ENCODE measurements around the gene MAST4.

The MAST4 gene

DNA sequence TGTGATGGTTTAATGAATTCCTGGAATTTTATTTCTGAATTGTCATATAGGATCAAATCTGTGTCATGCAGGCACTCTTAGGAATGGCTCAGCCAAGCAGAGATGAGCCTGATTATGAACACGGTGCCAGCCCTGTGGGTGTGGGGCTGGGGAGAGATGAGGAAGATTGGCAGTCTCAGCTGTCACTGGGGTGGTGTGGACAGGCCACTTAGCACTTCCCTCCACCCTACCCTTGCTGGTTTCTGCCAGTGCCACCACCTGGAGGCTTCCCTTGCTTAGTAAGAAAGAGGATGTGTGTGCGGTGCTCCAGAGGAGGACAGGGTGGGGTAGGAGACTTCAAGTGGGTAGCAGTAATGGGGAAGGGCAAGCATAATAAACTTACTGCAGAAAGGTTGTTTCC, 373.8 kb downstream of the MAST4 start:
- no peak for DNase-seq

DNA sequence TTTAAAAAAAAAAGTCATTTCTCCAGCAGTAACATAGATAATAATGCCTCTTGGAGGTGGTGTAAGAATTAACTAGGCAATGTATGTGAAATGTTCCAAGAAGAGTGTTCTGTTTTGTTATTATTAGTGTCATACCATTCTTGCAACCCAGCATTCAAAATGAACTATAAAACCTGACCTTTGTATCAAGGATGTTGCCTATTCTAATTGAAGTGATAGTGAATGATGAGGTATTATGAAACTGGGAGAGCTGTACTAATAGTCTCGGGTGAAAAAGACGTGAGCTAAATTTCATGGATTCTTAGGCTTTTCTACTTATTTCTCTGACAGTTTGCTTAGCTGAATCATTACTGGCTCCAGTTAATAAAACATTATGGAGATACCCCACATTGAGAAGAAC, 375.8 kb downstream of the MAST4 start:
- DNase-seq, result no peak

DNA sequence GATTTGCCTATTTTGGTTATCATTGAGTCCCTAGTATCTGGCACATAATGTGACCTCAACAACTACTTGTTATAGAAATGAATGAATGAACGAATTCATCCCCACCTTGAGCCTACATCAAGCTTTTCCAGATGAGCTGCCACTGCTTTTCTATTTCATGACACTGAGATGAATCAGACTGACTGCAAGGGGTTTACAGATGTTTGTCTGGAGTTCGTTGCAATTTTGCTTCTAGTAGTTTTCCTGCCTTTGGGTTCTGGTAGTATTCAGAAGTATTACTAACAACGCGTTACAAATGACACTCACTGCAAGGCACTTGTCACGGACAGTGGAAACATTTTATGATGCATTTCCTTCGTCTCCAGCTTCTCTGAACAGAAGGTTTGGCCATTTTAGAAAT, 378.1 kb downstream of the MAST4 start:
- DNase-seq, result no peak

DNA sequence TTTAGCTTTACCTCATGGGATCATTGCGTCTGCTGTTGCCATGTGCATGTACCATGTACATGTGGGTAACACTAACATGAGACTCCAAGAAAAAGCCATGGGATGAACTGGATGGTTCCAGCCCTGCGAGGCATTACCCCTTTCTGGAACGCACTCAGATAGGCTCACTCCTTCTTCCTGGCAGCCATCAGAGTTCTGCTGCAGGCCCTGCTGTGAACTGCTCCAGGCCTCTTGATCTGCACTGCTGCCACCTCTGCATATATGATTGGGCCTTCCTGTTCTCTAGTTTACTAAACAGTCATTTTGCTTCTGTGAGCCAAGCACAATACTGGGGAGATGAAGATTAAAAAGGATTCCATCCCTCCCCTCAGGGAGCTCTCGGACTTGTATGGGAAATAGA, 379.9 kb downstream of the MAST4 start:
- DNase-seq, result no peak

DNA sequence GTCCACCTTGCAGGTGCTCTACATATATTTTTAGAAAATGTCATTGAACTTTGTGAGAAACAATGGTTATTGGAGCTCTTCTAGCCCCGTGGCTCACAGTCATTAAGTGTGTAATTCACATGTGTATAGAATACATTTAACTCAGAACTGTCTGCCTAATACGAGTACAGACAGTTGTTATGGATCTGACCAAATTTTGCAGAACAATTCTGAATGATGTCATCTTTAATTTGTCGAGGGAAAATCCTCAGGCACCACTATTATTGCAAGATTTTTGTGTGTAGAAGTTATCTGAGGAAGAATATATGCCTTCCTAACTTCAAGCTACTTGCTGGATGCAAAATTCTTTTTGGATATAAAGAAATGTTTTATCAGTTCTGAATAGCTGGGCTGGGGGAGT, 383.5 kb downstream of the MAST4 start:
- no peak for DNase-seq

DNA sequence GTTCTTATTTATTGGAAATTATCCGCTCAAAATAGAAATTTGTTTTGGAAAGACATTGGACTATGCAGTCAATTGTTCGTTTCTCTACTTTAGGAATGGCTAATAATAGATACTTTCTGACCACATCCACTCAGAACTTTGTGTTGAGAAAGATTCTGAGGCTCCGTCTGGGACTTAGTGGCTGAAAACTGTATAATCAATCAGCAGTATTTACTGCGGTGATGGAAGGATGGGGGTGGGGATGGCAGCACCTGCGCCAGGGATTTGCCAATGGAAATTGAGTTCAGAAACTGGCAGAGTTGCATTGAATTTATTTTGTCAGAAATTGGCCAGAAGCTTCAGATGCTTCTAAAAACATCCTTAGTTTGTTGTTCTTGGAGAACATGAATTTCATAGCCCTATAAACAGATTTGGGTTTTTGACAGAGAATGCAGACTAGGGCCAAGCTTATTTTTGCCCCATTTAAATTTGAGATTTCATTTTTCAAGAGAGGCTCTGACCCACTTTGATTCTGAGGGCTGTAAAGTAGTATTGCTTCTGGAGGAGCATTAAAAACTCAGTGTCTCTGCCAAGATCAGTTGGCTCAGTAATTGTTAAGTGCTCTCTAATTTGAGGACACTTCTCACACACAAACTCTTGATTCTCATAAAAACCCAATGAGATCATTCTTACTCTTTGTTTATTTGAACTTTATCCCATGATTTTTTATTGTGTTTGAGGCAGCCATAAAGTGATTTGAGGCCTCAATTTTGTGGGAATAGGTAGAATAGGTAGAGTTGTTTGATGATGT, 385.3 kb downstream of the MAST4 start:
- no peak for DNase-seq

DNA sequence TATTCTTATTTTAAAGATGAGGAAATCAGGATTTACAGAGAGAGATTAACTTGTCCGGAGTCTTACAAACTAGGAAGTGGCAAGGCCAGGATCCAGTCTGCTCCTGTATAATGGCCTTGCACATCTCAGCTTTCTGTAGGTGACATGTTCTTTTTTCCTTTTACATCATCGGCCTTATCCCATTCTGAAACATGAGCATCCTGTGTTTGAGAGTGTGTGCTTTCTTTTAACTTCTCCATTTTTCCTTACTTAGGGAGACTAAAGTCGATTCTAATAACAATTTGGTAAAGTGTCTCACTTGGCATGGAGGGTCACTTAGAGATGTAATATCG, 385.8 kb downstream of the MAST4 start:
- DNase-seq, result no peak

DNA sequence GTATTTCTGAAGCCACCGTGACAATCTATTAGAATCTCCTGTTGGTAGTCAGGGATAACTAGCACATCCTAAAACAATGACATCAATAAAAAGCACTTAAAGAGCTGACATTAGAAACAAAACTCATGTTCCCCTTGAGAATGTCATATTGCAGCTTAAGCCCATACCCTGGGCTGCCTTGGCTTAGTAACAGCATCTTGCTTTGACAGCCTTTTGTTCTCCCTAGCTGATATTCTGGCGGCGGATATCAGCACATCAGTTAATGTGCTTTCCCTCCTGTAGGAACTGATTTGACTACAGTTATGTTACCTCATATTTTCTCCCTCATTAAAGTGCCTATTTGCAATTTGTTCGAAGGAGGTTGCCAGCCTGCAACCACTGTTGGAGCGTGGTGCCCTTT, 386.3 kb downstream of the MAST4 start:
- no peak for DNase-seq

DNA sequence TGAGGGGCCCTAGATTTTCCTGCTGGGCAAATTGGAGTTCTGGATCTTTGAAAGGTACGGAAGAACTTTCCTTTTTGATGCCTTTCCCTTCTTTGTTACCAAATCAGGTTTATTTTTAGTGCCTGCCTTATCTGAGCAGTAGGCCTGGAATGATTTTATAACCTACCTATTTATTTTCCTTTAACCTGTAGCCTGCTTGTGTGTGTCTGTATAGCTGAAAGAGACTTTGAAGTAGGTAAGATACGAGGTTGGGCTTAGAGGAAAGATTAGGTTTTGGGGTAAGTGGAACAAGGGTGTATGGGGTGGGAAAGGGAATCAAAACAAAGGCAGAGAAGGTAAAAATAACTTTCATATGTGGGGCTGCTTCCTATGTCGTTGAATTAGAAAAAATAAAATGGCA, 389.2 kb downstream of the MAST4 start:
- DNase-seq, result no peak

DNA sequence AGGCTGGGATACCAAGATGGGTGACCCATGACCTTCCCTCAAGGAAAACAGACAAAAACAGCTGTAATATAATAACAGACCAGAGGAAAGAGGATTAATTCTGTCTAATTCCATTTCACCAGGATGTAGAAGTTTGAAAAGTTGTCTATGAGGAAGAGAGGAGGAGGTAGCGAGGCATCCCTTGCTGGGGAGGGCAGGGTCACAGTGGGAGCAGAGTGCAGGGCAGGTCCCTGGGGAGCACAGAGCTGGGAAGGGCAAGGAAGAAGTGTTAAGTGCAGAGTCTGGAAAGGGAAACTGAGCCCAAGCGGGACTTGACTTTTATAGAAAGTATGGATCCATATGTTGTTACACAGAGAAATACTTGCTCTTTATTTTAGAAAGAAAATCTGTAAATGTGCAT, 389.8 kb downstream of the MAST4 start:
- no peak for DNase-seq

DNA sequence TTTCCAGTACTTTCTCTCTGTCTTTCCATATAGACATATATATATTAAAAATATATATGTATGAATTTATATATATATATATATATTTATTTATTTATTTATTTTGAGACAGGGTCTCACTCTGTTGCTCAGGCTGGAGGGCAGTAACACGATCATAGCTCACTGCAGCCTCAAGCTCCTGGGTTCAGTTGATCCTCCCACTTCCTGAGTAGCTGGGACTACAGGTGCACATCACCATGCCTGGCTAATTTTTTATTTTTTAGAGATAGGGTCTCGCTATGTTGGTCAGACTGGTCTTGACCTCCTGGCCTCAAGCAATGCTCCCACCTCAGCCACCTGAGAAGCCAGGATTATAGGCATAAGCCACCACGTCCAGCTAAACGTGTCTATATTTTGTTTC, 390.3 kb downstream of the MAST4 start:
- no peak for DNase-seq

DNA sequence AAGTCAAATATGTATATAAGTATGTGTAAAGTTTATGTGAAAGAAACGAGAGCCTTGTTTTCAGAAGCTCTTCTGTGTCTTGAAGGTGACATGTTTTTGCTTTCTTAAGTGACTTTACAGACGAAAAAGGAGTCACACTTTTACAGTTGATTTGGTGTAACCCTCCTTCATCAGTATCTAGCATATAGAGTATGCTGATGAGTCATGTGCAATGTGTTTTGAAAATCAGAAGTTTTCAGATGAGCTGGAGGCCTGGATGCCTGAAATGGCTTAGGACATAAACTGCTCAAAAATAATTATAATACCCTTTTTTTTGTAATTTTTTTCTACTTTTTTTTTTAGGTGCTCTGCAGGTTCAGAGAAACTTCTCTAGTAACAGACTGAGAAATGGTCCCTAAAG, 390.9 kb downstream of the MAST4 start:
- DNase-seq, result no peak

DNA sequence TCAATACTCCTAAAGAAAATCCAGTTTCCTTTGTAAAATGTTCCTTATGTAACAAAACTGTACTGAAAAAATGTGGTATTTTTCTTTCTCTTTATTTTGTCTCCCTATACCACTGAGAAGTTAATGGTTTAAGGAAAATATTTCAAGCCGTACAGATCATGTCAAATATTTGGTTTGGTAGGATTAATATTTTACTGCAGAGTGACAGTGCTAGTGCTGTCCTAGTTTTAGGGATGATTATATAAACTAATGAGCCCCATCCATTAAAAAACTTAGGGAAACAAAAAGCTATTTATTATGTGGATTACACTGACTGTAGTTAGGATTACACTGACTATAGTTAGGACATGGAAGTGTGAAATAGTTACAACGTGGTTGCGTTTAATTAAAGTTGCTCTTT, 391.3 kb downstream of the MAST4 start:
- DNase-seq, result no peak

DNA sequence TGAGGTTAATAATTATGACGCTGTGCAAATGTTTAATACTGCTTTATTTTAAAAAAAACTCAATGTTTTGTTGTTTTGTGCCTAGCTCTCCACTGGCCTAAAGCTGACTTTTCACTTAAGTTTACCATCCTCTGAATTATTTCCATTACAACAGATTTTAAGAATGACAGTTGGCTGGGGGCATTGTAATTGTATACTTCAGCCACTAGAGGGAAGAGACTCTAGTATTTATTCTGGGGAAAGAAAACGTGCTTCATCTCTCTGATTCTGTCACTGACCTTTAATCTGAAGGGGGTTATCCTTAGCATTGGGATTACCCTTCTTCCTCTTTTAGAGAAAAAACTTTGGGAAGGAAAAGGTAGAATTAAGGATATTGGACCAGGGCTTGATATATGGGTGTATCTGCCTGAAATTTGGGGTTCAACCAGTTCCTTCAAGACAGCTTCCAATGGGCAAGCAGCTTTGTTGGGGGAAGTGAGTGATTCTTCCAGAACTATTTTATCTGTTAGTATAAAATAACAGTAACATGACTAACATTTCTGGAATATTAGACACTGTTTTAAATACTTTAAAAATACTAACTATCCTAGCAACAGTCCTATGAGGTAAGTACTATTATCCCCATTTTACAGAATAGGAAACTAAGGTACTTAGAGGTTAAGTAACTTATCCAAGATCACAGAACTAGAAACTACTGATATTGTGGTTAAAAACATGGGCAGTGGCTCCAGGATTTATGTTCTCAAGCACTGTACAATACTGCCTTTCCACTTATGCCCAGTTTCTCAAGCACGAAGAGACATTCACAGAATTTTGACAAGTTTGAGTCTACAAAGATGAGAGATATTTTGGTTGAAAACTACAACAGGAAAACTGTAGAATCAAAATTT, 392.0 kb downstream of the MAST4 start:
- DNase-seq, result no peak

DNA sequence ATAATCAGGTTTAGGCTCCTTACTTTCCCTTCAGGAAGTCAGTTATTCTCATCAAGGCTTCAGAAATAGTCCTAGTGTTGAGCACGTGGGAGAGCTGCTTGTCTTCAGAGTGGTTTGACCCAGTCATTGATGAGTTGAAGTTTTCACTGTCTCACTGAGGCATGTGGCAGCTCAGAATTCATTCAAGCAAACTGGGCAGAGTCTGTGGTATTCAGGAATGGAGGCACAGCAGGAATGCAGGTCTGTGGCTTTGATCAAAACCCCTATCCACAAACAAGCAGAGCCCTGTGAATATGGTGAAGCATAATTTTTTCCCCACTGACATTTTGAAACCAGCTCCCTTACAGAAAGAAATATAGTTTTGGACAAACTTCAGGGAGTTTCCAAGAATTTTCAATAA, 393.1 kb downstream of the MAST4 start:
- no peak for DNase-seq

DNA sequence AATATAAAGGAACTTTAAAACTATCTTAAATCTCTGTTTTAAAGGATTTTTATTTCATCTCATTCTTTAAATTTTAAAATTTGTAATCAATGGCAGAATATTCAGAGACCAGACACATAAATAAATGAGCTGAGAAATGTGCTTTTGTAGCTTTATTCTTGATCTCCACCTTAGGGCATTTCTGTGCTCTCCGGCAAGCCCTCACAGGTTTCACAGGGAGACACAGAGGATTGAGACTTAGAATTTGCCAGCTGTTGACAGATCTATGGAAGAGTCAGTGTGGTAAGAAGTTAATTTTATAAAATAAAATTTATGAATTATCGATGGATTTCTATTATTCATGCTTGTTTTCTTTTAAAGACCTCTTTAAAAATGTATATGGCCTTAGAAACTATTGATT, 393.6 kb downstream of the MAST4 start:
- no peak for DNase-seq

DNA sequence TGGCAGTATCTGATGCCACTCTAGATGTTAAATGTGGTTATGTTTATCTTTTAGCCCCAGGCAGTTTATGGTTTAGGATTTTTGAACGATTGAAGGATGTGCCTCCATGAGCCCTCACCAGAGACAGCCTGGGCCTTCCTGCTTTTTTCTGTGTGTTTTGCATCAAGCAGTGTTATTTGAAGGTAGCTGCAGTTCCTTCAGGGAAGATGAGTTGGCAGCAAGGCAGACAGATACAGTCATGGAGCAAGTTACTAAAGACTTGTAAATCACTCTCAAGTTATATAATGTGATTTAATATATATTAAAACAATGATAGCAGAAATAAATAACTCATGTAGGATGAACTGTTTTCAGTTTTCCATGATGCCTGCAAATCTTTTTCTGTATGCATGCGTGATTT, 395.6 kb downstream of the MAST4 start:
- DNase-seq, result no peak

DNA sequence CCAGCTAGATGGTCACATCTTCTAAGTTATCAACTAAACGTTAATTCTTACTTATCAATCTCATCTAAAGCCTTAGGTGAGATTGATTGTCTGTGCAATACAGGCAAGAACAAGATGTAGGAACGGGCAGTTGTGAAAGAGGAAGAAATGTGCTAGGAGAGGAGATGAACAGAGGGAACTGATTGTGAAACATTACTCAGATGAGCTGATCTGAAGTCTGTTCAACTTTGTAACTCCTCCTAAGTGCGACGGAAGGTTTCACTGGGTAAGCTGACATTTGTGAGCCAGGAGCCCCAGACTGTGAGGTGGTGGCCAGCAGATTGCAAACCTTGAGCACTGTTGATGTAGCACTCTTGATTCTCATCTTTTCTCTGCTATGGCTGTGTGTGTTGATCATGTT, 396.4 kb downstream of the MAST4 start:
- DNase-seq, result no peak

DNA sequence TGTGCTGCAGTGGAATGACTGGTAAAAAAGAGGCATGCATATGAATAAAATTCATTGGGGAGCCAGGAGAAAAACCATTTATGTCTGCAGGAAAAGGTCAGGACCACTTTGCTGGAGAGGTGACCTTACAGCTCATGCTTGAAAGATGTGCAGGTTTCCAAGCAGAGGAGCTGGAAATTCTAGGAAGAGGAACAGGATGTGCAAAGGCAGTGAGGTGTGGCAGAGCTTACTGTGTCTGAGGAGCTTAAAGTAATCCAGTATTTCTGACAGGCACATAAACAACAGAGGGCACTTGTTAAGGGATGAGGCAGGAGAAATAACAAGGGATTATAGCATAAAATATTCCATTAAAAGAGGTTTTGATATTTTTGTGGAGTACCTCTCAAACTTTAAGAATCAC, 397.3 kb downstream of the MAST4 start:
- no peak for DNase-seq

DNA sequence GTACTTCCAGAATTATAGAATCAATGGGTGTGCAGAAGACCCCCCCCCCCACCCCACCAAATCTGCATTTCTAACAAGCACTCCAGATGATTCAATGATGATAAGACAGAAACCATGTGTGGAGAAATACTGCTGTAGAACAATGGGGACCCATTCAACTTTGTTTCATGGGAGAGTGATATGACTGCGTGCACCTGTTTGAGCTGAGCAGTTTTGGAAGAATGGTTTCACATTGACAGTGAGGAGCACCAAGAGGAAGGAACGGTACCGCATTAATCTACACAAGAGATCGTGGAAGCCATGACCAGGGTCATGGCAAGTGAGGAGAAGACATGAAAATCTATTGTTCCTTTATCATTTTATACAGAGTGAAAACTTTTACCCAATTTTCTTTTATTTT, 397.7 kb downstream of the MAST4 start:
- no peak for DNase-seq

DNA sequence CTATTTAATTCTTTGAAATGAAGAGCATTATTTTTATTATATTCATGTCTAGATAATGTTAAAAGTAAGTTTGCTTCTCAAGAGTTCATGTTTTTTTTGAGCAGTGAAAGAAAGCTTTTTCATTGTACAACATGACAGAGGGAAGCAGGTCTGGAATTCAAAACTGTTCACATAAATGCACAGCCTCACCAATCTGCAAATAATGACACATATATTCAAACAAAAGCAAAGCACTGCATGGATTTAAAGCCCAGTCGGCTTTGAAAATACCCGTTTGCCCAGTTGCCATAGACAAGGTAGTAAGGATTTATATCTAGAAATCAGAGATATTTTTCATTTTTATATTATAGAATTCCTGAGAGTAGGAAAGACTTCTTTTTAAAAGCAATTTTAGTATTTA, 398.6 kb downstream of the MAST4 start:
- no peak for DNase-seq

DNA sequence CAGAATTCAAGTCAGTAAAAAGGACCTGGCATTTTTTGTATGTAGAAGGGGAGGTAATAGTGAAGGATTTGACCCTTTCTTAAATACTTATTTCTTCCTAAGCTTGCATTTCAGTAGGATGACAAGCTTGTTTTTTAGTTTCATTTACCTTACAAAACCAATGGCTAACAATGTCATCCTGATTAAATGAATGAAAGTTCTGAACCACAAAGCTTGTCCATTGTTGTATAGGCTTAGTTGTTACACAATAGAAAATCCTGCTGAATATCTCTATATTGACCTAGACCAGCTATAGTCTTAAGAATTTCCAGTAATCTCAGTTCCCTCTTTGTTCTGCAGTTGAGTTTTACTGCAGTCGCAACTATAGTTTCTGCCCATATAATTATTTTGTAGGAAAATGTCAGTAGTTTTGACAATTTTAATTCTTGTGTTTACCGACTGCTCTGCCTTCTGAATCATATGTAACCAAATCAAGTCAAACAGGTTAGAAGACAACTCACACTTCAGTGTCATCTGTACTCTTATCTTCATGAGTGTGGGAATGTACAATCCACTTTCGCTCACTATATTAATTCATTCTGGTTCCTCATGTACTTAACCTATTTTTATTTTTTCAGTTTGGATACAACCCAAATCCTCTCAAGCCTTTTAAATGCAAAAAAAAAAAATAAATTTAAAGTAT, 404.7 kb downstream of the MAST4 start:
- no peak for DNase-seq

DNA sequence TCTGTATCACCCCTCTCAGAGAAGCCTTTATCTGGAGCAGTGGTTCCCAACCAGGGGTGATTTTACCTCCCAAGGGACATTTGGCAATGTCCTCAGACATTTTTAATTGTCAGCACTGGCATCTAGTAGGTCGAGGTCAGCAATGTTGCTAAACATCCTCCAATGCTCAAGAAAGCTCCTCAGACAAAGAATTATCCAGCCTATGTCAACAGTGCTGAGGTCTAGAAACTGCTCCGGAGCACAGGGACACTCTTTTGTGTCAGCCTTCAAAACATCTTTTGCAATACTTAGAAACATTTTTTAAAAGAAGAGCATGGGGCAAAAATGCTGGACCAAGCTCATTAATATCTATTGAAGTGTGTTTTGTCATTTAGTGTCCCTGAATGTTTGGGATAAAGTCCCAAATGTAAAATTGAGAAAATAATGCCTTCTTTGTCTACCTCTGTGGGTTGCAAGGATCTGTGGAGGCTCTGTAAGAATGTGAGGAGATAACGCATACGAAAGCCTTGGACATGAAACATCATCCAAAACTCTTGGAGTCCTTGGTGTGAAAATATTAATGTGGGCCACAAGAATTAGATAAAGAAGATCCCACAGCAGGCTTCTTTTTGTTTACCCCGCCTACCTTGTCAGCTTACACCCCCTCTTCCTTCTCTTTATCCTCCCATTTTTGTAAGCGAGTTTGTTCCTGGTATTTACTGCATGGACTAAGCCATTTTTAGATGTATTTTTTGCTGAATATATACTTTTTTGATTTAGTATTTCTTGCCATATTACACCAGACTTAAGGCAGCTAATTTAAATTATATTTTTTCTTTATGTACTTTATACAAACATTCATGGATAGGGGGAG, 406.9 kb downstream of the MAST4 start:
- no peak for DNase-seq
